Caco-2 (cell line): ENCODE results near the gene FMNL3. TPM values are rescaled to one million over a fixed set of nuclear protein-coding genes. Genes with fewer than 3 reads are reported as not detected.

Source experiments
- BruUV-seq: library from RNA; stranded (reverse); fragments of 400-500 nt; replicated peaks from 2 replicates; lab custom pipeline; 2021; lab: Mats Ljungman, UMichigan
- CTCF ChIA-PET: fragments of 300-600 bp; sonication (Branson Sonifier 250); formaldehyde crosslinking; loops from one replicate; lab custom pipeline; 2022; ENCODE audit warnings: antibody characterized with exemption; lab: Charles Lee
- POLR2A ChIA-PET: fragments of 300-600 bp; sonication (Branson Sonifier 250); formaldehyde crosslinking; loops from one replicate; lab custom pipeline; 2022; ENCODE audit warnings: antibody characterized with exemption; lab: Charles Lee
- DNase-seq, 2 experiments: peaks; one replicate each; pipeline versions ENCODE4 v3.0.0 to v3.0.0-alpha.2; 2020 to 2022
- H3K27me3 ChIP-seq: replicated peaks from 2 replicates; pipeline ENCODE4 v1.6.0; 2011; ENCODE audit warnings: low read length; ENCODE audit not compliant: control insufficient read depth, insufficient read depth
- H3K36me3 ChIP-seq: 2 replicates; pipeline ENCODE4 v1.5.1; 2011; ENCODE audit warnings: low read length; ENCODE audit not compliant: control insufficient read depth, insufficient read depth
- H3K4me1 ChIP-seq: fragments of 250-450 bp; sonication (Bioruptor Pico); 2 replicates; pipeline ENCODE4 v1.5.1; 2020; ENCODE audit warnings: mild to moderate bottlenecking
- H3K4me3 ChIP-seq: 2 replicates; pipeline ENCODE4 v1.5.1; 2011; ENCODE audit warnings: low read depth, mild to moderate bottlenecking, control low read depth, low read length
- H3K9me3 ChIP-seq: fragments of 250-450 bp; sonication (Bioruptor Pico); 2 replicates; pipeline ENCODE4 v1.5.1; 2020; ENCODE audit warnings: mild to moderate bottlenecking, moderate library complexity
- H3K27ac Mint-ChIP-seq: one replicate; pipeline ENCODE4 v1.8.0; 2022; ENCODE audit warnings: mixed read lengths; ENCODE audit not compliant: unreplicated experiment
- H3K27me3 Mint-ChIP-seq: one replicate; pipeline ENCODE4 v1.8.0; 2022; ENCODE audit warnings: mixed read lengths; ENCODE audit not compliant: insufficient read depth, unreplicated experiment
- H3K36me3 Mint-ChIP-seq: one replicate; pipeline ENCODE4 v1.8.0; 2022; ENCODE audit warnings: mild to moderate bottlenecking, mixed read lengths; ENCODE audit not compliant: insufficient read depth, unreplicated experiment
- H3K4me1 Mint-ChIP-seq: one replicate; pipeline ENCODE4 v1.8.0; 2022; ENCODE audit warnings: low read depth, mixed read lengths; ENCODE audit not compliant: unreplicated experiment
- H3K4me3 Mint-ChIP-seq: one replicate; pipeline ENCODE4 v1.8.0; 2022; ENCODE audit warnings: mild to moderate bottlenecking, moderate library complexity, mixed read lengths; ENCODE audit not compliant: unreplicated experiment
- H3K9me3 Mint-ChIP-seq: one replicate; pipeline ENCODE4 v1.8.0; 2022; ENCODE audit warnings: mixed read lengths; ENCODE audit not compliant: unreplicated experiment
- intact Hi-C: fragments of 100-400 bp; cut with micrococcal nuclease; formaldehyde crosslinking; loops from one replicate; pipeline ENCODE4 v1.10.0; 2022; ENCODE audit not compliant: unreplicated experiment
- total RNA-seq: library from RNA; stranded (reverse); gene quantifications from 2 replicates; pipeline ENCODE4 v1.2.3, GENCODE V29; 2022
- TF ChIP-seq, protein P1 (sequence below), 2 experiments: fragments of 200-600 bp in 1 of 2; IDR thresholded peaks; 1 replicate in 1 of 2; 2 replicates in 1 of 2; pipeline versions ENCODE4 v1.5.1 to v1.8.0; 2011 to 2022; ENCODE audit warnings: antibody characterized with exemption in 1 of 2, control low read depth in 1 of 2, inconsistent platforms in 1 of 2, low read depth in 1 of 2, low read length in 1 of 2, mild to moderate bottlenecking in 1 of 2, moderate library complexity in 1 of 2; ENCODE audit not compliant: insufficient read depth in 1 of 2, severe bottlenecking in 1 of 2, unreplicated experiment in 1 of 2

FMNL3 gene
- total RNA-seq, 1 experiment from 2014 or later = 10.7 TPM

DNA sequence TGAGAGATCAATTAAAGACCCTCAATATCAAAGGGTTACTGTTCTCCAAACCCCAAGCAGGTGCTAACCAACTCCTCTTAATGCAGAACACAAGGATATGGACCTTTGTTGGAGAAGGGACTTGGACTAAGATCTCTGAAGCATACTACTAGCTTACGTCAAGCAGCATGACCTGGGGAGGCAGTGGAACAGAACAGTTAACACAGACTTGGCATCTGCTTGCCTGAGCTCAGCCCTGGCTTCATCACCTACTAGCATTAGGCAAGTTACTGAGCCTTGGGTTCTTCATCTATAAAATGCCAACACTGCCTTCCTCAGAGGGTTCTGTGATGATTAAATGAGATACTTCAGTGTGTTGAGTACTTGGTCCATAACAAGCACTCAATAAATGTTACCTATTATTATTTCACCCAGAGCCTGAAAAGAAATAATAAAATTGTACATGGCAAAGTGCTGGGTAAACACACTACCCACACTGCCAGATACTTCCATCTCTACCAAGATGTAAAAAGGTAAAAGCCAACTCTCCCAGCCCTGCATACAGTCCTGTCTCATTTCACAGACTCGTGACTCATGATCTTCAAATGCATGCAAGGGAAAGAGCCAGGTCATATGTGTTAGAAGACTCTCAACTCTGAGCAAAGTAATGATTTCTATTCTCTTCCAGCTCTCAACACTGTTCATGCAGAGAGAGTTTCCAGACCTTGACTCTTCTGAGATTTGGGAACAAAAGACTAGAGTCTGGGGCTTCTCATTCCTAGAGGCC is 39.7 kb downstream of the FMNL3 start:
- H3K4me1 ChIP-seq = no peaks in the 10 kb centered on the region
- H3K9me3 Mint-ChIP-seq = no peaks in the 10 kb centered on the region
- no peaks in the 10 kb centered on the region for H3K9me3 ChIP-seq
- H3K4me3 ChIP-seq = no peak overlapping the region
- TF ChIP-seq, protein P1, sequence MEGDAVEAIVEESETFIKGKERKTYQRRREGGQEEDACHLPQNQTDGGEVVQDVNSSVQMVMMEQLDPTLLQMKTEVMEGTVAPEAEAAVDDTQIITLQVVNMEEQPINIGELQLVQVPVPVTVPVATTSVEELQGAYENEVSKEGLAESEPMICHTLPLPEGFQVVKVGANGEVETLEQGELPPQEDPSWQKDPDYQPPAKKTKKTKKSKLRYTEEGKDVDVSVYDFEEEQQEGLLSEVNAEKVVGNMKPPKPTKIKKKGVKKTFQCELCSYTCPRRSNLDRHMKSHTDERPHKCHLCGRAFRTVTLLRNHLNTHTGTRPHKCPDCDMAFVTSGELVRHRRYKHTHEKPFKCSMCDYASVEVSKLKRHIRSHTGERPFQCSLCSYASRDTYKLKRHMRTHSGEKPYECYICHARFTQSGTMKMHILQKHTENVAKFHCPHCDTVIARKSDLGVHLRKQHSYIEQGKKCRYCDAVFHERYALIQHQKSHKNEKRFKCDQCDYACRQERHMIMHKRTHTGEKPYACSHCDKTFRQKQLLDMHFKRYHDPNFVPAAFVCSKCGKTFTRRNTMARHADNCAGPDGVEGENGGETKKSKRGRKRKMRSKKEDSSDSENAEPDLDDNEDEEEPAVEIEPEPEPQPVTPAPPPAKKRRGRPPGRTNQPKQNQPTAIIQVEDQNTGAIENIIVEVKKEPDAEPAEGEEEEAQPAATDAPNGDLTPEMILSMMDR (IDR thresholded peaks at IDR 0.05; ENCODE audit: insufficient read depth in 1 of 2, low read depth in 1 of 2, low read length in 1 of 2, severe bottlenecking in 1 of 2, unreplicated experiment in 1 of 2) = no peak
- no peaks in the 10 kb centered on the region for H3K27me3 Mint-ChIP-seq
- H3K36me3 ChIP-seq = no peaks in the 10 kb centered on the region; the same call in 1 of the 2 replicates
- H3K27me3 ChIP-seq = no peaks in the 10 kb centered on the region; the same call in 1 of the 2 replicates
- H3K27ac Mint-ChIP-seq = no peak overlapping the region
- CTCF ChIA-PET = no interaction called here
- no TSS peak for BruUV-seq
- no peak for DNase-seq
- intact Hi-C loops = no loop called here
- H3K4me1 Mint-ChIP-seq = peaks cover 7% of the 10 kb centered on the region
- POLR2A ChIA-PET = no interaction called here
- H3K36me3 Mint-ChIP-seq = peaks cover 5% of the 10 kb centered on the region
- no peak overlapping the region for H3K4me3 Mint-ChIP-seq

DNA sequence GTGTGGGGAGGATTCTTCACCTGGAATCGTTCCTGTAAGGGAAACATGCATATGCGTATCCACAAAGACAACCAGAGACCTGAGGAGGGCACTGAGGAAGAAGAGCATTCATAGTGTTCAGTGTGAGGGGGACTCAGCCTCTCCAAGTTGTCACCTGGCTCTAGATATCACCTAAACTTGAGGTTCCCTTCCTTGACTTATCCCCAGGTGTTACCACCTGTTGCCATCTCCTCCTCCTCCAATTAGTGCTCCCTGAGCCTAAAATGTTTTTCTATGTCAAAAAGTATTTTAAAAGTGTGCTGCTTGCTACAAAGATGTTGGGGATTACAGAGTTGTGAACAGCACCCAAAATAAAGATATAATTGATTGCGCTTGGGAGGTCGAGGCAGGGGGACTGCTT is 41.0 kb downstream of the FMNL3 start:
- ChIA-PET POLR2A (no interaction called here), CTCF (no interaction called here)
- TF ChIP-seq, protein P1 (IDR thresholded peaks at IDR 0.05; ENCODE audit: insufficient read depth in 1 of 2, low read depth in 1 of 2, low read length in 1 of 2, severe bottlenecking in 1 of 2, unreplicated experiment in 1 of 2) = no peak
- Mint-ChIP-seq H3K9me3 (no peaks in the 10 kb centered on the region), H3K4me1 (peaks cover 7% of the 10 kb centered on the region), H3K36me3 (peaks cover 5% of the 10 kb centered on the region), H3K27me3 (no peaks in the 10 kb centered on the region), H3K4me3 (no peak overlapping the region), H3K27ac (no peak overlapping the region)
- BruUV-seq = no TSS peak
- Histone ChIP-seq H3K4me1 (no peaks in the 10 kb centered on the region), H3K9me3 (no peaks in the 10 kb centered on the region), H3K27me3 (no peaks in the 10 kb centered on the region; the same call in 1 of the 2 replicates), H3K36me3 (no peaks in the 10 kb centered on the region; the same call in none of the 2 replicates), H3K4me3 (no peak overlapping the region)
- intact Hi-C loops = no loop called here
- DNase-seq = no peak

DNA sequence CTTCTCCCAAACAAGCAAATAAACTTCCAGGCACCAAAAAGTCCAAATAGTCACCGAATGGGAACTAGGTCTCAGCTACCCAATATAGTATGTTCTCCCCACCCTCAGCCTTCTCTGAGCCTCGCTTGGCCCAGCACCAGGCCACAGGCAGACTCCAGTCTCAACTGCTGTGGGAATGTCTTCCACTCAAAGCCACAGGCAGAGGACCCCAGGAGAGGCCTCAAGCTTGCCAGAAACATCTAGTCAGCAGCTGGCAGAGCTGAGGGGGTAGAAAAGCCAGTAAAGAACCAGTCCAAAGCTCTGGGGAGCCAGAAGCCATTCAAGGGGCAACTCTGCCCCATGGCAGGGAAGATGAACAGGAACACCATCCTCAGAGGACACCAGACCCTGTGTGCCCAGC is 41.8 kb downstream of the FMNL3 start:
- H3K4me3 ChIP-seq = no peak overlapping the region
- Mint-ChIP-seq H3K27me3 (no peaks in the 10 kb centered on the region), H3K9me3 (no peaks in the 10 kb centered on the region), H3K27ac (no peak overlapping the region), H3K4me3 (no peak overlapping the region), H3K4me1 (peaks cover 7% of the 10 kb centered on the region), H3K36me3 (peaks cover 5% of the 10 kb centered on the region)
- TF ChIP-seq, protein P1 (IDR thresholded peaks at IDR 0.05; ENCODE audit: insufficient read depth in 1 of 2, low read depth in 1 of 2, low read length in 1 of 2, severe bottlenecking in 1 of 2, unreplicated experiment in 1 of 2) = no peak
- H3K36me3 ChIP-seq = no peaks in the 10 kb centered on the region; the same call in none of the 2 replicates
- H3K9me3 ChIP-seq = no peaks in the 10 kb centered on the region
- no peaks in the 10 kb centered on the region for H3K4me1 ChIP-seq
- ChIA-PET CTCF (interaction anchor here (0.7 kb wide), 1 partner anchor 82 kb away, joined by 3 read pairs; no protein-coding TSS in a partner anchor), POLR2A (no interaction called here)
- intact Hi-C loops = no loop called here
- no peak for DNase-seq
- no peaks in the 10 kb centered on the region; the same call in 1 of the 2 replicates for H3K27me3 ChIP-seq
- BruUV-seq = no TSS peak
